ENCODE measurements around the gene MS4A2.
"Not testable (repeated sequence)": the region's sequence is repeated elsewhere in the genome, so short reads cannot be mapped to it uniquely, and the experiment has no call there.

Gene MS4A2

GRCh38 chr11:60101368-60101767 is 12.9 kb downstream of the MS4A2 start:
- DNase-seq (ENCODE audit: low read depth) = not testable (repeated sequence)

- DNase-seq (ENCODE audit: low read depth) = not testable (repeated sequence)
Observed at GRCh38 chr11:60104471-60105115, 16.1 kb downstream of the MS4A2 start.

- not testable (repeated sequence) for DNase-seq (ENCODE audit: low read depth)
Observed at GRCh38 chr11:60108631-60109030, 20.2 kb downstream of the MS4A2 start.

- no peak for DNase-seq (ENCODE audit: low read depth)
Observed at GRCh38 chr11:60111793-60112192, 23.3 kb downstream of the MS4A2 start.

- no peak for DNase-seq (ENCODE audit: low read depth)
Observed at GRCh38 chr11:60116996-60117790, 28.7 kb downstream of the MS4A2 start.

GRCh38 chr11:60118338-60118737 is 29.9 kb downstream of the MS4A2 start:
- DNase-seq (ENCODE audit: low read depth) = no peak

- DNase-seq (ENCODE audit: low read depth) = no peak
Observed at GRCh38 chr11:60119710-60120109, 31.2 kb downstream of the MS4A2 start.

GRCh38 chr11:60121264-60121663 is 32.8 kb downstream of the MS4A2 start:
- DNase-seq (ENCODE audit: low read depth) = no peak

- no peak for DNase-seq (ENCODE audit: low read depth)
Observed at GRCh38 chr11:60122414-60123036, 34.1 kb downstream of the MS4A2 start.

- no peak for DNase-seq (ENCODE audit: low read depth)
Observed at GRCh38 chr11:60124802-60125432, 36.5 kb downstream of the MS4A2 start.

- no peak for DNase-seq (ENCODE audit: low read depth)
Observed at GRCh38 chr11:60125956-60126585, 37.6 kb downstream of the MS4A2 start.

GRCh38 chr11:60127311-60127811 is 38.9 kb downstream of the MS4A2 start:
- no peak for DNase-seq (ENCODE audit: low read depth)

- no peak for DNase-seq (ENCODE audit: low read depth)
Observed at GRCh38 chr11:60128376-60128775, 39.9 kb downstream of the MS4A2 start.

- not testable (repeated sequence) for DNase-seq (ENCODE audit: low read depth)
Observed at GRCh38 chr11:60128866-60129265, 40.4 kb downstream of the MS4A2 start.

- no peak for DNase-seq (ENCODE audit: low read depth)
Observed at GRCh38 chr11:60129853-60130252, 41.4 kb downstream of the MS4A2 start.

GRCh38 chr11:60130496-60130895 is 42.0 kb downstream of the MS4A2 start:
- peak; percentile 18 for DNase-seq (ENCODE audit: low read depth)

- DNase-seq (ENCODE audit: low read depth) = no peak
Observed at GRCh38 chr11:60131912-60132311, 43.4 kb downstream of the MS4A2 start.

GRCh38 chr11:60133917-60134316 is 45.5 kb downstream of the MS4A2 start:
- no peak for DNase-seq (ENCODE audit: low read depth)

GRCh38 chr11:60143768-60144167 is 55.3 kb downstream of the MS4A2 start:
- DNase-seq (ENCODE audit: low read depth) = no peak

- DNase-seq (ENCODE audit: low read depth) = no peak
Observed at GRCh38 chr11:60145677-60146076, 57.2 kb downstream of the MS4A2 start.
